Measurements from ENCODE around the gene CCNQ.

Gene CCNQ

GRCh38 chrX:153595859-153596857 lies 2.8 kb downstream of the CCNQ start:
- no peak for DNase-seq

DNA sequence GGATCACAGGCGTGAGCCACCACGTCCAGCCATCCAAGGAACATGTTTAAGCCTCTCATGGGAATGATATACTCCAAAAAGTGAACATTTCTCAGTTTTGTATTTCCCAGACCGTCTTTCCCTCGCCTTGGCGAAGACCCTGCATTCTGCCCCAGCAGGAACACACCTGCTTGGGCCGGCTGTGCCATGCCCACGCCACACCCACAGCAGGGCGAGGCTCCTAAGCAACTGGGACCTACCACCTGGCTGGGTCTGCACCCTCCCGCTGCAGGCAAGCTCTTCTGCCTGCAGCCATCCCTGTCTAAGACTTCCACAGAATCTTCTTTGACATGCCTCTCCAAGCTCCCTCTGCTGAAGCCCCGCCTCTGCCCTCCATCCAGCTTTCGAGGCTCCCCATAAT lies 3.6 kb downstream of the CCNQ start:
- no peak for DNase-seq

GRCh38 chrX:153593811-153594500 lies 5.0 kb downstream of the CCNQ start:
- no peak for DNase-seq

DNA sequence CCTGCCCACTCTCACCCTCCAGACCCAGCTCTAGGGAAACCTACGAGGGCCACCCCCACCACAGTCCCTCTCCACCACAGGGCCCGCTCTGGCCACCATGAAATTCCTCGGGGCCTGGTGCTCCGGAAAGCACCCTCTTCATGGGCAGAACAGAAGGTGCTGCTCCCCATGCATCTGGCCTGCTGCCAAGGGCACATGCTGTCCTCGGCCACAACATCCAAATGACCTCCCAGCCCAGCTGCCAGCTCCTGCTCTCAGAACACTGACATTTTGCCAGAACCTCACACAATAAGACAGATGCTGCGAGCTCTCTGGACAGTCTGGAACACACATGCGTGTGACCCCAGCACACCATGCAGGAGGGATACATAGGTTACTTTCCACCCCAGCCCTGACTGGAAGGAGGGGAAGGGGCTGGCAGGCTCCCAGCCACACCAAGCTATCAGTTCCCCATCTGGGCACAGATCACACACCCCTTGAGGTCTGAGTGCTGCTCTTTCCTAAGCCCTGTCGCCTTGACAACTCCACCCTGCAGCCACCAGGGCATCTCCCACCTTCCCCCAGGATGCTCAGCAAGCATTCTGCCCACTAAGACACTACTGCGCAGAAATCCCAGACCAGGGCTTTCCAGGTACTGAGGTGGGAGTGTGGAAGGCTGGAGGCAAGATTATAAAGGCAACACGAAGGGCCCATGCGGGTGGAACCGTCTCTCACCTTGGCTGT lies 5.8 kb downstream of the CCNQ start:
- no peak for DNase-seq

DNA sequence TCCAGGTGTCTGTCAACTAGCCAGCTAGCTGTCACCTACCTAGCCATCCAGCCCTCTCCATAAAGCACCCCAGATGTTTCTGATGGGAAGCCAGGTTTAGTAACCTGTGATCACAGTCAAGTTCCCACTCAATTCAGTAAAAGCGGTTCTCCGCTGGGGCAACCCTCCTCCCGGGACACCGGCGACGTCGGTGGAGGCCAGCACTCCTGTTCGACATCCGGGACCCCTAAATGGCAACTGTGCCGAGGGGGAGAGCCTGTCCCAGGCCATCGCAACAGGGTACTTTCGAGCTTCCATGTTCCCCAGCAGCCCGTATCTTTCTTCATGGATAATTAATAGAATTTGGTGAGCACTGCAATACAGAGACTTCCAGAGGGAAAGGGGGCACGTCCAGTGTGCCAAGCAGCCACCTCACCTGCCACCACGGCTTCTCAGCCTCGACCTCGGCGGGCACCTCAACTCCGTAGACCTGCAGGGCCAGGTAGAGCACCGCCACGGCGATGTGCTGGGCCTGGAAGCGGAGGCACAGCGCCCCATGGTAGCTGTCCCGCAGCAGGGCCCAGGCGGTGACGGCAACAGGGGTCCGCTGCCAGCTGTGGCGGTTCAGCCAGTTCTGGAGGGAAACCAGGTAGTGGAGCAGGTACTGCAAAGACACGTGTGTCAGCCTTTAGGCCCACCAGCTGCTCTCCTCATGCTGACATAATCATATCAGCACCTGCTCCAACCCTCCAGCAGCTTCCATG lies 6.7 kb downstream of the CCNQ start:
- DNase-seq = no peak

GRCh38 chrX:153590961-153591956 lies 7.7 kb downstream of the CCNQ start:
- no peak for DNase-seq

- no peak for DNase-seq
Observed at GRCh38 chrX:153588782-153589446, 10.0 kb downstream of the CCNQ start.

GRCh38 chrX:153588021-153588781 lies 10.7 kb downstream of the CCNQ start:
- no peak for DNase-seq

DNA sequence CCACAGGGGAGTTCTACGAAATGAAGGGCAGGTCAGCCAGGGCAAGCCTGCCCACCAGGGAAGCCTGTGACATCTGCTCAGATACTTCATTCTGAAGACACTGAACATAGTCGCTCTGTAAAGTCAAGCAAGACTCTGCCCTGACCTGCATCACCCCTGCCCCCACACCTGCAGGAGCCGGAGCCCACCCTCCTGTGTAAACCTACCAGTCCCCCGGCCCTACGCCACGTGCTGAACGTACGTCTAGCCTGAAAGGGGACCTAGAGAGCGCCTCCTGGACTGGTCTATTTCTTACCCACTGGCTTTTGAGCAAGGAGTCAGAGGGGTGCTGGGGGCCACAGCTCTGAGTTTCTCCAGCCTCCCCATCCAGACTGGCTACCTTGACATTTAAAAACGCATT lies 11.6 kb downstream of the CCNQ start:
- DNase-seq = no peak

- DNase-seq = no peak
Observed at GRCh38 chrX:153585827-153586226, 13.1 kb downstream of the CCNQ start.

GRCh38 chrX:153583433-153583832 lies 15.5 kb downstream of the CCNQ start:
- DNase-seq = no peak

GRCh38 chrX:153582896-153583295 lies 16.0 kb downstream of the CCNQ start:
- peak; percentile 18 for DNase-seq

- DNase-seq = no peak
Observed at GRCh38 chrX:153580700-153581386, 18.1 kb downstream of the CCNQ start.

- no peak for DNase-seq
Observed at GRCh38 chrX:153578889-153579288, 20.1 kb downstream of the CCNQ start.

DNA sequence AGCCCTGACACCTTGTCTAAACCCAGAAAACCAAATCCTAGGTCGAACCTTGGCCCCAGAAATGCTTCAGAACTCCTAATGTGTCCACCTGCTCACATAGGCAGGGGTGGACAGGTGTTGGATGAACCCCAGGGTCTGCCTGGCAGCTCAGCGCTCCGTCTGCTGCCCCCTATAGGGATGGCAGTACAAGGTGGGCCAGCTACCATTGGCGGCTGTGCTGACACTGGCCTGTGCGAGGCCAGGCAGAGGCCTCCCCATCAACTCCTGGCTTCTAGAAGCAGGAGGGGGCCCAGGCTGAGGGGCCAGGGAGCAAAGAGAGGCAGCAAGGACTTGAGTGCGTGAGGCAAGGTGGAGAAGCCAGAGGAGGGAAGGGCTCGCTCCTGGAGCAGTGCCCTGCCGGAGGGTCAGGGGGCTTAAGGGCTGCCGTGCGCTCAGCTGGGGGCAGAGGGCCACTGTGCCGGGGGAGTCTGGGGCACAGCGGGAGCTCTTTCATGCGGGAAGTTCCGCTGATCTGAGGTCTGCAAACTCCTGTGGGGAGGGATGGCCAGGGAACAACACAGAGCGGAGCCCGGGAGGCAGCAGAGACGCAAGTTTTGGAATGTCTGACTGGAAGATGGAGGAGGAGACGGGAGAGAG lies 20.6 kb downstream of the CCNQ start:
- DNase-seq = no peak

- no peak for DNase-seq
Observed at GRCh38 chrX:153576961-153577360, 22.0 kb downstream of the CCNQ start.

GRCh38 chrX:153576239-153576870 lies 22.6 kb downstream of the CCNQ start:
- DNase-seq = no peak

DNA sequence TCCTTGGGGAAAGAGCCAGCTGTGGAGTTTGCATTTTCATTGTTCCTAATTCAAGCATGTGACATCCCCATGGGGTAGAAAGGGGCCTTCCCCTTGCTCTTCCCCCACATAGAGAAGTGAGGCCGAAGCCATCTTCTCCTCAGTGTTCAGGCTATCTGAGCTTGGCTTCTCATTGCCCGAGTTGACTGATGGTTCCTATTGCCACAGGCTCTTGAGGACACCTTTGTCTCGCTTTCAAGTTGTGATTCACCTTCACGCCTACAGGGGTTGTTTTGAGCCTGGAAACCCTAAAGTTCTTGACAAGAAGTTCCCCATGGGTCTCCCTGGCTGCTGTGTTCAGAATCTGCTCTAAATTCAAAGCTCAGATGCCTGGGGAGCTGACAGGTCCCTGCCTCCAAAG lies 25.0 kb downstream of the CCNQ start:
- DNase-seq = no peak
